Dermis blood vessel endothelial cell (primary cell): ENCODE results near the gene PEX26. TPM values are rescaled to one million over a fixed set of nuclear protein-coding genes. Genes with fewer than 3 reads are reported as not detected.
A peak's percentile ranks its signal among the peaks of the same experiment; 100 is the strongest.
"Not testable (repeated sequence)": the region's sequence is repeated elsewhere in the genome, so short reads cannot be mapped to it uniquely, and the experiment has no call there.

ENCODE experiments used
- DNase-seq: peaks from one replicate; pipeline ENCODE4 v3.0.0; 2010
- total RNA-seq: library from RNA; depleted of rRNA; stranded (reverse); fragments of >200 nt; gene quantifications from 2 replicates; pipeline ENCODE4 v1.2.3, GENCODE V29; 2014

PEX26 gene
- total RNA-seq, result 24.8 and 37.6 TPM in 2 replicates

- DNase-seq, result peak; percentile 94
These were observed at the start of gene PEX26 for GRCh38 chr22:18077639-18078328. Gene PEX26, plus strand, starts transcription at chr22:18077990. Its CDS starts 387 bp downstream, at chr22:18078377.

- no peak for DNase-seq
These were observed 48.8 kb upstream of the PEX26 start for GRCh38 chr22:18028817-18029527.

GRCh38 chr22:18029686-18030267 is 48.0 kb upstream of the PEX26 start:
- no peak for DNase-seq

GRCh38 chr22:18031695-18032454 is 45.9 kb upstream of the PEX26 start:
- peak; percentile 61 for DNase-seq

- no peak for DNase-seq
These were observed 45.2 kb upstream of the PEX26 start for GRCh38 chr22:18032455-18033101.

GRCh38 chr22:18033204-18033998 is 44.4 kb upstream of the PEX26 start:
- no peak for DNase-seq

GRCh38 chr22:18034076-18034475 is 43.7 kb upstream of the PEX26 start:
- no peak for DNase-seq

- DNase-seq, result no peak
These were observed 42.0 kb upstream of the PEX26 start for GRCh38 chr22:18035751-18036150.

- not testable (repeated sequence) for DNase-seq
These were observed 36.9 kb upstream of the PEX26 start for GRCh38 chr22:18040898-18041297.

GRCh38 chr22:18042685-18043084 is 35.1 kb upstream of the PEX26 start:
- DNase-seq, result no peak

GRCh38 chr22:18044548-18045271 is 33.1 kb upstream of the PEX26 start:
- DNase-seq, result no peak

GRCh38 chr22:18045794-18046193 is 32.0 kb upstream of the PEX26 start:
- DNase-seq, result no peak

GRCh38 chr22:18048041-18048440 is 29.7 kb upstream of the PEX26 start:
- DNase-seq, result no peak

GRCh38 chr22:18048441-18048898 is 29.3 kb upstream of the PEX26 start:
- no peak for DNase-seq

- no peak for DNase-seq
These were observed 27.7 kb upstream of the PEX26 start for GRCh38 chr22:18050065-18050464.

GRCh38 chr22:18051113-18051512 is 26.7 kb upstream of the PEX26 start:
- DNase-seq, result not testable (repeated sequence)

- DNase-seq, result not testable (repeated sequence)
These were observed 24.4 kb upstream of the PEX26 start for GRCh38 chr22:18053216-18053946.

GRCh38 chr22:18055619-18056160 is 22.1 kb upstream of the PEX26 start:
- DNase-seq, result no peak

GRCh38 chr22:18056161-18056666 is 21.6 kb upstream of the PEX26 start:
- DNase-seq, result peak; percentile 54
